Activated naive CD4-positive, alpha-beta T cell treated with anti-CD3 and anti-CD28 coated beads, Interleukin-2, amount 10 ng/mL, durations not matched to agents 7 days and 5 days (primary cell): ENCODE results near the gene SRSF4.
"Not testable (repeated sequence)": the region's sequence is repeated elsewhere in the genome, so short reads cannot be mapped to it uniquely, and the experiment has no call there.

Experiments used
- CTCF ChIA-PET: fragments of 350-600 bp; sonication (Branson Sonifier 250); formaldehyde crosslinking; loops from one replicate; lab custom pipeline; 2021; ENCODE audit warnings: antibody characterized with exemption; lab: Charles Lee
- DNase-seq: peaks from one replicate; pipeline ENCODE4 v3.0.0-alpha.2; 2020
- H3K27ac Mint-ChIP-seq: one replicate; pipeline ENCODE4 v1.8.0; 2021; ENCODE audit warnings: mild to moderate bottlenecking, moderate library complexity, mixed read lengths
- H3K27me3 Mint-ChIP-seq: one replicate; pipeline ENCODE4 v1.8.0; 2021; ENCODE audit warnings: mild to moderate bottlenecking, mixed read lengths
- H3K36me3 Mint-ChIP-seq: one replicate; pipeline ENCODE4 v1.8.0; 2021; ENCODE audit warnings: mixed read lengths
- H3K4me1 Mint-ChIP-seq: one replicate; pipeline ENCODE4 v1.8.0; 2021; ENCODE audit warnings: mixed read lengths
- H3K4me3 Mint-ChIP-seq: one replicate; pipeline ENCODE4 v1.8.0; 2021; ENCODE audit warnings: mild to moderate bottlenecking, moderate library complexity, mixed read lengths
- H3K9me3 Mint-ChIP-seq: one replicate; pipeline ENCODE4 v1.8.0; 2021; ENCODE audit warnings: mixed read lengths

The SRSF4 gene

GRCh38 chr1:29167904-29168303 lies 13.8 kb downstream of the SRSF4 start:
- CTCF ChIA-PET: interaction anchor here (0.6 to 1.8 kb wide), 4 partner anchors 12 to 283 kb away, joined by 3 to 7 read pairs (median 4); no protein-coding TSS in a partner anchor
- peaks cover 71% of the 10 kb centered on the region for H3K36me3 Mint-ChIP-seq
- no peak overlapping the region for H3K4me3 Mint-ChIP-seq
- H3K27ac Mint-ChIP-seq: no peak overlapping the region
- H3K27me3 Mint-ChIP-seq: no peaks in the 10 kb centered on the region
- no peaks in the 10 kb centered on the region for H3K9me3 Mint-ChIP-seq
- H3K4me1 Mint-ChIP-seq: peaks cover 82% of the 10 kb centered on the region
- no peak for DNase-seq

GRCh38 chr1:29166291-29166878 lies 15.3 kb downstream of the SRSF4 start:
- CTCF ChIA-PET: no interaction called here
- H3K27ac Mint-ChIP-seq: peak overlapping the region; percentile 34
- peaks cover 76% of the 10 kb centered on the region for H3K4me1 Mint-ChIP-seq
- H3K9me3 Mint-ChIP-seq: no peaks in the 10 kb centered on the region
- H3K27me3 Mint-ChIP-seq: no peaks in the 10 kb centered on the region
- H3K36me3 Mint-ChIP-seq: peaks cover 64% of the 10 kb centered on the region
- peak; percentile 42 for DNase-seq
- H3K4me3 Mint-ChIP-seq: no peak overlapping the region

GRCh38 chr1:29164588-29164987 lies 17.1 kb downstream of the SRSF4 start:
- Mint-ChIP-seq H3K36me3 (peaks cover 57% of the 10 kb centered on the region), H3K4me1 (peaks cover 73% of the 10 kb centered on the region), H3K9me3 (no peaks in the 10 kb centered on the region), H3K27ac (no peak overlapping the region), H3K27me3 (no peaks in the 10 kb centered on the region), H3K4me3 (no peak overlapping the region)
- no peak for DNase-seq
- CTCF ChIA-PET: no interaction called here

GRCh38 chr1:29162476-29163138 lies 19.1 kb downstream of the SRSF4 start:
- Mint-ChIP-seq H3K36me3 (peaks cover 56% of the 10 kb centered on the region), H3K27me3 (no peaks in the 10 kb centered on the region), H3K9me3 (no peaks in the 10 kb centered on the region), H3K4me3 (no peak overlapping the region), H3K4me1 (peaks cover 58% of the 10 kb centered on the region), H3K27ac (no peak overlapping the region)
- CTCF ChIA-PET: interaction anchor here (1.4 kb wide), 1 partner anchor 286 kb away, joined by 3 read pairs; no protein-coding TSS in a partner anchor
- no peak for DNase-seq

- H3K4me3 Mint-ChIP-seq: no peak overlapping the region
Observed at GRCh38 chr1:29162025-29162424, 19.7 kb downstream of the SRSF4 start.

GRCh38 chr1:29159773-29160172 lies 21.9 kb downstream of the SRSF4 start:
- H3K4me3 Mint-ChIP-seq: no peak overlapping the region
- no peak overlapping the region for H3K27ac Mint-ChIP-seq
- H3K27me3 Mint-ChIP-seq: no peaks in the 10 kb centered on the region
- no peak for DNase-seq
- H3K4me1 Mint-ChIP-seq: peaks cover 30% of the 10 kb centered on the region
- CTCF ChIA-PET: no interaction called here
- H3K9me3 Mint-ChIP-seq: no peaks in the 10 kb centered on the region
- H3K36me3 Mint-ChIP-seq: peaks cover 48% of the 10 kb centered on the region

More at GRCh38 chr1:29162025-29162424, 19.7 kb downstream of the SRSF4 start:
- no peak for DNase-seq
- no peaks in the 10 kb centered on the region for H3K9me3 Mint-ChIP-seq
- H3K4me1 Mint-ChIP-seq: peaks cover 53% of the 10 kb centered on the region
- CTCF ChIA-PET: interaction anchor here (1.4 kb wide), 1 partner anchor 285 kb away, joined by 3 read pairs; no protein-coding TSS in a partner anchor
- no peak overlapping the region for H3K27ac Mint-ChIP-seq
- H3K27me3 Mint-ChIP-seq: no peaks in the 10 kb centered on the region
- peaks cover 56% of the 10 kb centered on the region for H3K36me3 Mint-ChIP-seq

- H3K4me3 Mint-ChIP-seq: no peak overlapping the region
- no peak overlapping the region for H3K27ac Mint-ChIP-seq
- H3K36me3 Mint-ChIP-seq: peaks cover 51% of the 10 kb centered on the region
- H3K4me1 Mint-ChIP-seq: peaks cover 15% of the 10 kb centered on the region
- no peak for DNase-seq
- no peaks in the 10 kb centered on the region for H3K9me3 Mint-ChIP-seq
- CTCF ChIA-PET: interaction anchor here (2.2 kb wide), 1 partner anchor 45 kb away, joined by 7 read pairs; no protein-coding TSS in a partner anchor
- no peaks in the 10 kb centered on the region for H3K27me3 Mint-ChIP-seq
Observed at GRCh38 chr1:29157269-29157601, 24.5 kb downstream of the SRSF4 start.

- no peak for DNase-seq
- CTCF ChIA-PET: interaction anchor here (2.2 kb wide), 1 partner anchor 46 kb away, joined by 7 read pairs; no protein-coding TSS in a partner anchor
- H3K27me3 Mint-ChIP-seq: no peaks in the 10 kb centered on the region
- no peak overlapping the region for H3K27ac Mint-ChIP-seq
- peaks cover 13% of the 10 kb centered on the region for H3K4me1 Mint-ChIP-seq
- H3K4me3 Mint-ChIP-seq: no peak overlapping the region
- H3K9me3 Mint-ChIP-seq: no peaks in the 10 kb centered on the region
- peaks cover 56% of the 10 kb centered on the region for H3K36me3 Mint-ChIP-seq
Observed at GRCh38 chr1:29156543-29157268, 25.0 kb downstream of the SRSF4 start.

GRCh38 chr1:29152046-29152805 lies 29.5 kb downstream of the SRSF4 start:
- Mint-ChIP-seq H3K9me3 (no peaks in the 10 kb centered on the region), H3K27ac (no peak overlapping the region), H3K36me3 (peaks cover 77% of the 10 kb centered on the region), H3K27me3 (no peaks in the 10 kb centered on the region), H3K4me1 (no peaks in the 10 kb centered on the region), H3K4me3 (no peak overlapping the region)
- CTCF ChIA-PET: interaction anchor here (0.9 to 1.8 kb wide), 2 partner anchors 50 to 270 kb away, joined by 3 to 4 read pairs; no protein-coding TSS in a partner anchor
- no peak for DNase-seq

- DNase-seq, H3K9me3 Mint-ChIP-seq, H3K4me1 Mint-ChIP-seq, H3K27ac Mint-ChIP-seq, CTCF ChIA-PET, H3K4me3 Mint-ChIP-seq, H3K27me3 Mint-ChIP-seq: not testable (repeated sequence)
- H3K36me3 Mint-ChIP-seq: peaks cover 84% of the 10 kb centered on the region
Observed at GRCh38 chr1:29150346-29150745, 31.4 kb downstream of the SRSF4 start.

- peak overlapping the region; percentile 22 for H3K27ac Mint-ChIP-seq
- H3K4me1 Mint-ChIP-seq: no peaks in the 10 kb centered on the region
- no peaks in the 10 kb centered on the region for H3K9me3 Mint-ChIP-seq
- peaks cover 78% of the 10 kb centered on the region for H3K36me3 Mint-ChIP-seq
- CTCF ChIA-PET: interaction anchor here (1.4 kb wide), 1 partner anchor 53 kb away, joined by 5 read pairs; no protein-coding TSS in a partner anchor
- no peak overlapping the region for H3K4me3 Mint-ChIP-seq
- no peak for DNase-seq
- no peaks in the 10 kb centered on the region for H3K27me3 Mint-ChIP-seq
Observed at GRCh38 chr1:29148656-29149491, 32.8 kb downstream of the SRSF4 start.

GRCh38 chr1:29145739-29146437 lies 35.8 kb downstream of the SRSF4 start:
- Mint-ChIP-seq H3K9me3 (no peaks in the 10 kb centered on the region), H3K4me3 (no peak overlapping the region), H3K27ac (no peak overlapping the region), H3K27me3 (no peaks in the 10 kb centered on the region), H3K36me3 (peaks cover 66% of the 10 kb centered on the region), H3K4me1 (no peaks in the 10 kb centered on the region)
- DNase-seq: no peak
- CTCF ChIA-PET: no interaction called here

GRCh38 chr1:29144178-29144577 lies 37.5 kb downstream of the SRSF4 start:
- CTCF ChIA-PET: no interaction called here
- peaks cover 50% of the 10 kb centered on the region for H3K36me3 Mint-ChIP-seq
- no peak overlapping the region for H3K27ac Mint-ChIP-seq
- no peak for DNase-seq
- no peaks in the 10 kb centered on the region for H3K27me3 Mint-ChIP-seq
- no peaks in the 10 kb centered on the region for H3K4me1 Mint-ChIP-seq
- no peaks in the 10 kb centered on the region for H3K9me3 Mint-ChIP-seq
- H3K4me3 Mint-ChIP-seq: no peak overlapping the region
